ENCODE results near the gene SORCS3.

Gene SORCS3

DNA sequence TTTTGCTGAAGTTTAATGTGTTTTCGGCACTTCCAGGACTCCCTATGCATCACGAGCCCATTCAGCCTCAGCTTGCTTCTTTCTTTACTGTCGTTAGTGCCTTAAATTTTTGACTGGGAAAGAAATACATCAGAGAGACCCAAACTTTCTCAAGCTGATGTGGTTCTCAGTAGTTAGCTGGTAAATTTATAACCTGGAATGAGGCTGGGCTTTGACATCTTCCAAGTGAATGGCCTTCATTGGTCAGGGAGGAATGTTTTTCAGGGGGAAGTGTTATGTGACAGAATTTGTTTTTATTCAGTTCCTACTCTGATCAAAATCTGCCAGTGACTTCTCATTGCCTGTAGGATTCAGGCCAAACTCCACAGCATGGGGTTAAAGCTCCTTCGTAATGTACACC, 296.9 kb downstream of the SORCS3 start:
- in situ Hi-C loops (cut with HindIII; ENCODE audit: low sequenced_read_pairs) = no loop called here
- DNase-seq (ENCODE audit: low read depth, low spot score) = no peak
- H3K4me3 ChIP-seq (ENCODE audit: low read depth, low read length) = no peak overlapping the region
- TF ChIP-seq, protein P1, sequence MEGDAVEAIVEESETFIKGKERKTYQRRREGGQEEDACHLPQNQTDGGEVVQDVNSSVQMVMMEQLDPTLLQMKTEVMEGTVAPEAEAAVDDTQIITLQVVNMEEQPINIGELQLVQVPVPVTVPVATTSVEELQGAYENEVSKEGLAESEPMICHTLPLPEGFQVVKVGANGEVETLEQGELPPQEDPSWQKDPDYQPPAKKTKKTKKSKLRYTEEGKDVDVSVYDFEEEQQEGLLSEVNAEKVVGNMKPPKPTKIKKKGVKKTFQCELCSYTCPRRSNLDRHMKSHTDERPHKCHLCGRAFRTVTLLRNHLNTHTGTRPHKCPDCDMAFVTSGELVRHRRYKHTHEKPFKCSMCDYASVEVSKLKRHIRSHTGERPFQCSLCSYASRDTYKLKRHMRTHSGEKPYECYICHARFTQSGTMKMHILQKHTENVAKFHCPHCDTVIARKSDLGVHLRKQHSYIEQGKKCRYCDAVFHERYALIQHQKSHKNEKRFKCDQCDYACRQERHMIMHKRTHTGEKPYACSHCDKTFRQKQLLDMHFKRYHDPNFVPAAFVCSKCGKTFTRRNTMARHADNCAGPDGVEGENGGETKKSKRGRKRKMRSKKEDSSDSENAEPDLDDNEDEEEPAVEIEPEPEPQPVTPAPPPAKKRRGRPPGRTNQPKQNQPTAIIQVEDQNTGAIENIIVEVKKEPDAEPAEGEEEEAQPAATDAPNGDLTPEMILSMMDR (IDR thresholded peaks at IDR 0.05; ENCODE audit: low read depth, low read length) = no peak

DNA sequence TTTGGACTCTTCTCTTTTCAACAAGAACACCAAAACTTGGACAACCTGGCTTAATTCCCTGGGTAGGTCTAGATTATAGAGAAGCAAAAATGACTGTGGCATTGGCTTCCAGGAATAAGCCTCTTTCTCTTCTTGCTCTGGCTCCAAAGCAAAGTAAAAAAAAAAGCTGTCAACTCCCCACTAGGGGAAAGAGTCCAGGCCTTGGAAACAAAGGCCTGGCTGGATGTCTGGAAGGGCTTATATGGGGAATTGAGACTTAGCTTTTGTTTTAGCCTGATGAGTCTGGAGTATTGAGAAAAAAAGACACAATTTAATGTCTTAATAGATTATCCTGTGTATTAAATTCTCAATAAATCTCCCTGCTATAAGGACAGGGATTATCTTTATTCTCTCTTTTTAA, 300.6 kb downstream of the SORCS3 start:
- TF ChIP-seq, protein P1 (IDR thresholded peaks at IDR 0.05; ENCODE audit: low read depth, low read length) = no peak
- H3K4me3 ChIP-seq (ENCODE audit: low read depth, low read length) = no peak overlapping the region
- in situ Hi-C loops (cut with HindIII; ENCODE audit: low sequenced_read_pairs) = no loop called here
- DNase-seq (ENCODE audit: low read depth, low spot score) = no peak

DNA sequence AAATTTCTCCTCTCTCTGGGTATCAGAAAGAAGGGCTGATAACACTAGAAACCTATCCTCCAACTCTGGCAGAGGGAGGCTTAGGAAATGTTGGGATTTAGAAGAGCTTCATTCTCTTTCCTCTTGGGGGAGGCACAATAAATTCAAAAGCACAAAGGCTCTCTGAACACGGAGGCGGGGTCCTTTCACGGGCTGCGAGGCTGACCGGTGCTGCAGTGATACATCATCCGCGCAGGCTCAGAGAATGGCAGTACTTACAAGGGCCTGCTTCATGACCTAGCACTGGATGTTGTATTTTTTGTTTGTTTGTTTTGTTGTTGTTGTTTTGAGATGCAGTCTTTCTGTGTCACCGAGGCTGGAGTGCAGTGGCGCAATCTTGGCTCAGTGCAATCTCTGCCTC, 306.2 kb downstream of the SORCS3 start:
- no peak for DNase-seq (ENCODE audit: low read depth, low spot score)
- TF ChIP-seq, protein P1 (IDR thresholded peaks at IDR 0.05; ENCODE audit: low read depth, low read length) = no peak
- no peak overlapping the region for H3K4me3 ChIP-seq (ENCODE audit: low read depth, low read length)
- in situ Hi-C loops (cut with HindIII; ENCODE audit: low sequenced_read_pairs) = no loop called here

DNA sequence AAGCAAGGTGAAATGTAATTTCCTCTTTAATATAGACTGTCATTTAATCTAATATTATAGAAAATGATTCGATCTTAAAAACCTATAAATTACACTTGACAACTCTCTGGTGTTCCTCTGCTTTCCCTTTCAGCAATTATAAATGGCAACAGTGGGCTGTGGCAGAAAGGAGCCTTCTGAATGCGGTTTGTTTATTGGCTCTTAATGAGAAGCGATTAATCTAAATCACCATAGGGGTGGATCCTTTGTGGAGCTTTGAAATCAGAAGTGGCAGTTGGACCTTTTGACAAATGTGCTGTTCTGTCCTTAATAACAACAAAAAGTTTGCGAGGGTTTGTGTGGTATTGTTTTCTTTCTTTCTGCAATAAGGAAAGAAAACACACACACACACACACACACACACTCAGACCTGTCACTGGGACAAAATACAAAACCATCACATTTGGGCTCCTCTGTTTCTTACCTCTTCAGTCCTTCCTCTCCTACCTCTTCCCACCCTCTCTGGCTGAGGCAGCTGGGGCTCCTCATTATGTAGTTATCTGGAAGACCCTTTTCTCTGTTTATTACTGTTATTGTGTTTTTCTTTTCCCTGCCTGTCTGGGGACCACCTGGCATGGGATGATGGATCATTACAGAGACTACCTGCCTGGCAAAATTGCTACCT, 316.2 kb downstream of the SORCS3 start:
- TF ChIP-seq, protein P1 (IDR thresholded peaks at IDR 0.05; ENCODE audit: low read depth, low read length) = no peak
- no peak overlapping the region for H3K4me3 ChIP-seq (ENCODE audit: low read depth, low read length)
- no peak for DNase-seq (ENCODE audit: low read depth, low spot score)
- in situ Hi-C loops (cut with HindIII; ENCODE audit: low sequenced_read_pairs) = no loop called here

DNA sequence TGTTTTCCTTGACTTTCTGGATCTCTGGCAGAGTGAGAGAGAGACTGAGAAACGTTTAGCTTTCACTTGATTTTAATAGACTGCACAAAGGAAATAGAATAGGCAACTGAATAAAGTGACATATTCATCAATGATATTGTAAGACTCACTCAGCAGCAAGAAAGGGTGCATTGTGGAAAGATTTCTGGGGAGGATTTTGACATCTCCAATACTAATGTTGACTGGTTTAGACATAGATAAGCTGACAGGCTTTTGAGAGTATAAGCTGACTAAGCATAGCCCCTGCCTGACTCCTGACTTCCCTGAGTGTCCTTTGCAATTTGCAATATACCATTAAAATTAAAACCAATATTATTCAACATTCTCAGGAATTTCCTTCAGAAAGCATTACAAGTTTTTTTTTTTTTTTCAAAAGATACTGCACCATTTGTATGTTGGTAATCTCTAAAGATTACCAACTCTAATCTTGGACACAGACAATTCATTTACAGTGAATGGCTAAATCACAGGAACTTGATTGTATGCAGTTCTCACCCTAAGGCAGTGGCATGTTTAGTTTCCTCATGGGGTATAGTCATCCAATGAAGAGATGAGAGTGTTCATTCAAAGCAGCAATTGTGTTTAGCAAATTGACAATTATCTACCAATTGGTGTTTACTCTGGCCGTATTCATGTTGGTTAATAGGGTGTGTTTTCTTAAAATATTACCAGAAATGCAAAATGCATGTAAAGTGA, 325.6 kb downstream of the SORCS3 start:
- no peak for DNase-seq (ENCODE audit: low read depth, low spot score)
- TF ChIP-seq, protein P1 (IDR thresholded peaks at IDR 0.05; ENCODE audit: low read depth, low read length) = no peak
- no peak overlapping the region for H3K4me3 ChIP-seq (ENCODE audit: low read depth, low read length)
- in situ Hi-C loops (cut with HindIII; ENCODE audit: low sequenced_read_pairs) = no loop called here

DNA sequence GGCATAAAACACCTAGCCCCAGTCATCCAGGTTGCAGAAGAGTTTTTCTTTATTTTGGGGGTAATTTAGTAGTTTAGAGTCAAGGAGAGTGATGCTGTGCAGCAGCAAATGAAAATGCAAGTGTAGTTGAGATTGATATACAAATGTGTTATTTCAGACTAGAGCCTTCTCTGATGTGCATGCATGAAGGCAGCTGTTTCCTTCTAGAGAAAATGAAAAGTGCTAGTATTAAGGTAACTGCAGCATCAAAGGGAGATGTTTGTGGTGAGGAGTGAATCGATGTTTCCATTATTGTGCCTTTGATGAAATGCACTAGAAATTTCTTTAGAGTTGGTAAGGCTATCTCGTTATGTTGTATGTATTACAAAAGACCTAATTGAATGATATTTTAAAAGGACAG, 339.3 kb downstream of the SORCS3 start:
- H3K4me3 ChIP-seq (ENCODE audit: low read depth, low read length) = no peak overlapping the region
- in situ Hi-C loops (cut with HindIII; ENCODE audit: low sequenced_read_pairs) = no loop called here
- TF ChIP-seq, protein P1 (IDR thresholded peaks at IDR 0.05; ENCODE audit: low read depth, low read length) = no peak
- no peak for DNase-seq (ENCODE audit: low read depth, low spot score)

All from astrocyte of the spinal cord (primary cell).